Hepatocyte (in vitro differentiated cells): Measurements from ENCODE around the gene ATXN2.

ENCODE experiments used
- EZH2phosphoT487 ChIP-seq: fragments of 200-600 bp; sonication (generic); IDR thresholded peaks from one replicate; pipeline ENCODE4 v1.6.1; 2018; ENCODE audit warnings: antibody characterized with exemption, mild to moderate bottlenecking, low read depth, moderate library complexity; ENCODE audit not compliant: unreplicated experiment, severe bottlenecking
- TF ChIP-seq, protein P1 (sequence below): fragments of 200-600 bp; sonication (generic); IDR thresholded peaks from 2 replicates; pipeline ENCODE4 v1.5.1; 2016; ENCODE audit warnings: antibody characterized with exemption, mild to moderate bottlenecking; ENCODE audit not compliant: poor library complexity

DNA sequence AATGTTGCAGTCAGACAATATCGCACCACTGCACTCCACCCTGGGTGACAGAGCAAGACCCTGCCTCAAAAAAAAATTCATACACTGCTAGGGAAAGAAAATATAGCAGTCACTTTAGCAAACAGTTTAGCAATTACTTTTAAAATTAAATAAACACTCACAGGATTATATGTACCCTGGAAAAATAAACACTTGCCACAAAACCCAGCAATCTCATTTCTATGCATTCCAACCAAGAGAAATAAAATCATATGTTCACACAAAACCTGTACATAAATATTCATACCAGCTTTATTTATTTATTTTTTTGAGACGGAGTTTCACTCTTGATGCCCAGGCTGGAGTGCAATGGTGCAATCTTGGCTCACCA is 20.2 kb downstream of the ATXN2 start:
- TF ChIP-seq EZH2phosphoT487: no peak
- TF ChIP-seq, protein P1, sequence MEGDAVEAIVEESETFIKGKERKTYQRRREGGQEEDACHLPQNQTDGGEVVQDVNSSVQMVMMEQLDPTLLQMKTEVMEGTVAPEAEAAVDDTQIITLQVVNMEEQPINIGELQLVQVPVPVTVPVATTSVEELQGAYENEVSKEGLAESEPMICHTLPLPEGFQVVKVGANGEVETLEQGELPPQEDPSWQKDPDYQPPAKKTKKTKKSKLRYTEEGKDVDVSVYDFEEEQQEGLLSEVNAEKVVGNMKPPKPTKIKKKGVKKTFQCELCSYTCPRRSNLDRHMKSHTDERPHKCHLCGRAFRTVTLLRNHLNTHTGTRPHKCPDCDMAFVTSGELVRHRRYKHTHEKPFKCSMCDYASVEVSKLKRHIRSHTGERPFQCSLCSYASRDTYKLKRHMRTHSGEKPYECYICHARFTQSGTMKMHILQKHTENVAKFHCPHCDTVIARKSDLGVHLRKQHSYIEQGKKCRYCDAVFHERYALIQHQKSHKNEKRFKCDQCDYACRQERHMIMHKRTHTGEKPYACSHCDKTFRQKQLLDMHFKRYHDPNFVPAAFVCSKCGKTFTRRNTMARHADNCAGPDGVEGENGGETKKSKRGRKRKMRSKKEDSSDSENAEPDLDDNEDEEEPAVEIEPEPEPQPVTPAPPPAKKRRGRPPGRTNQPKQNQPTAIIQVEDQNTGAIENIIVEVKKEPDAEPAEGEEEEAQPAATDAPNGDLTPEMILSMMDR: no peak
